ENCODE results near the gene TBC1D5.
A peak's percentile ranks its signal among the peaks of the same experiment; 100 is the strongest.

DNA sequence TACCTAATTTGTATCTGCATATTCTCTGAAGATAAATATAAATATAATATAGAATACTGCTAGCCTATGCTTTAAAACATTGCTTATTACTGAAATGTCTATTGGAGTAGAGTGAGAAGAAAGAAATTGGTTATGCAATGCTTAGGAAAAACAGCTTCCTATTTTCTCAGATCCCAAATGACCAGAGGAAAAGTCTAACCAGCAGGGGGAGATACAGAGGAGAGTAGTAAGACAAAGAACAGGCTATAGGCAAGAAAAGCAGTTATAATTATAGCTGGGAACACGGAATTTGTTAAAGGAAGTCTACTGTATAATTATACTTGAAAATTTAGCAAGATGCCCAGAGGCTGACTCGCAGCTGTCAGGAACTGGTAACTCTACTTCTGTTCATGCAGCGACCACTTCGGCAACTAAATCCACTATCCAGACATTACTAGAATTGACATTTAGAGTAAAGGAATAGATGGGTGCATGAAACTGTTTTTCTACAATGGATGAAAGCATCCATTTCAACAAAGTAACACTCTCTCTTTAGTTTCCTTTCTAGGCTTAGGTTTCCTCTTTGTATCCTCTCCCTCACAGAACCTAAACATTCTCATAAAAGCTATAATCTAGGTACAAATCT lies 97.2 kb downstream of the TBC1D5 start:
- TF ChIP-seq CTCF (conservative IDR thresholded peaks at IDR 0.05; ENCODE audit: low read depth, low read length), result peak; percentile 72
- TF ChIP-seq POLR2A (IDR thresholded peaks at IDR 0.05; ENCODE audit: low read depth, low read length), result no peak
- no peak for TF ChIP-seq MXI1 (IDR thresholded peaks at IDR 0.05; ENCODE audit: borderline replicate concordance, low read depth, low read length)
- no peak for TF ChIP-seq FOS (IDR thresholded peaks at IDR 0.05; ENCODE audit: low read depth, low read length)
- TF ChIP-seq SMC3 (IDR thresholded peaks at IDR 0.05; ENCODE audit: low read depth, low read length), result peak; percentile 69
- no peak for TF ChIP-seq RFX5 (IDR thresholded peaks at IDR 0.05; ENCODE audit: low read depth, low read length)
- TF ChIP-seq RCOR1 (IDR thresholded peaks at IDR 0.05; ENCODE audit: insufficient replicate concordance, low read length), result no peak
- no peak for TF ChIP-seq BHLHE40 (IDR thresholded peaks at IDR 0.05; ENCODE audit: low read depth, low read length)
- peak; percentile 59 for TF ChIP-seq RAD21 (IDR thresholded peaks at IDR 0.05; ENCODE audit: low read length)
- TF ChIP-seq MAFK (IDR thresholded peaks at IDR 0.05; ENCODE audit: low read depth, low read length), result no peak
- TF ChIP-seq USF2 (IDR thresholded peaks at IDR 0.05; ENCODE audit: low read depth, low read length), result no peak
- no peak for TF ChIP-seq MAZ (IDR thresholded peaks at IDR 0.05; ENCODE audit: borderline replicate concordance, low read depth, low read length)

Data from IMR-90 (cell line).